T-cell (primary cell): ENCODE data around the gene FAM20C. TPM values are rescaled to one million over a fixed set of nuclear protein-coding genes. Genes with fewer than 3 reads are reported as not detected.

ENCODE experiments used
- ATAC-seq, 4 experiments: fragments of 200-7000 bp in 3 of 4; fragments of 150-1000 bp in 1 of 4; cut with Tn5 transposase; replicated peaks in 1 of 4; 1 replicate in 3 of 4; 2 replicates in 1 of 4; pipeline ENCODE4 v1.10.0; 2021; ENCODE audit warnings: moderate library complexity in 3 of 4, mild to moderate bottlenecking in 2 of 4, moderate number of reproducible peaks in 1 of 4
- CTCF ChIA-PET, 2 donors: fragments of 300-600 bp; sonication (Branson Sonifier 250); formaldehyde crosslinking; loops; one replicate each; lab custom pipeline; 2022; ENCODE audit warnings: antibody characterized with exemption in 2 of 2; lab: Charles Lee
- POLR2A ChIA-PET, 2 donors: fragments of 300-600 bp; sonication (Branson Sonifier 250); formaldehyde crosslinking; loops; one replicate each; lab custom pipeline; 2022; ENCODE audit warnings: antibody characterized with exemption in 2 of 2; lab: Charles Lee
- DNase-seq, 35 experiments: peaks; one replicate each; pipeline versions ENCODE4 v3.0.0 to v3.0.0-alpha.2; 2013 to 2023
- H3K27ac ChIP-seq: one replicate; pipeline ENCODE4 v1.5.1; 2013; ENCODE audit warnings: low read length
- H3K27me3 ChIP-seq, 2 experiments: replicated peaks in 1 of 2; 1 replicate in 1 of 2; 2 replicates in 1 of 2; pipeline versions ENCODE4 v1.6.1 to v1.7.0; 2013; ENCODE audit warnings: low read length in 1 of 2, mixed read lengths in 1 of 2; ENCODE audit not compliant: control insufficient read depth in 2 of 2, insufficient read depth in 2 of 2; ENCODE audit errors: extremely low read depth in 1 of 2
- H3K36me3 ChIP-seq, 2 donors: 1 replicate in 1 of 2; 2 replicates in 1 of 2; pipeline versions ENCODE4 v1.6.1 to v1.7.0; 2013; ENCODE audit warnings: low read length in 1 of 2; ENCODE audit not compliant: control insufficient read depth in 2 of 2, insufficient read depth in 1 of 2; ENCODE audit errors: extremely low read depth in 1 of 2
- H3K4me1 ChIP-seq, 2 experiments: 1 replicate in 1 of 2; 2 replicates in 1 of 2; pipeline versions ENCODE4 v1.6.1 to v1.7.0; 2013; ENCODE audit warnings: low read length in 2 of 2, mixed read lengths in 1 of 2; ENCODE audit not compliant: insufficient read depth in 2 of 2, control insufficient read depth in 1 of 2; ENCODE audit errors: extremely low read depth in 1 of 2
- H3K4me3 ChIP-seq, 2 donors: 1 replicate in 1 of 2; 2 replicates in 1 of 2; pipeline versions ENCODE4 v1.5.1 to v1.7.0; 2013; ENCODE audit warnings: mild to moderate bottlenecking in 2 of 2, low read length in 1 of 2, moderate library complexity in 1 of 2; ENCODE audit not compliant: control insufficient read depth in 1 of 2; ENCODE audit errors: extremely low read depth in 1 of 2
- H3K9me3 ChIP-seq: 2 replicates; pipeline ENCODE4 v1.7.0; 2013
- H3K27ac Mint-ChIP-seq, 2 donors: one replicate each; pipeline ENCODE4 v1.8.0; 2020 to 2021; ENCODE audit warnings: mild to moderate bottlenecking in 2 of 2, mixed read lengths in 2 of 2
- H3K27me3 Mint-ChIP-seq, 2 donors: one replicate each; pipeline ENCODE4 v1.8.0; 2021 to 2022; ENCODE audit warnings: mixed read lengths in 2 of 2
- H3K36me3 Mint-ChIP-seq: one replicate; pipeline ENCODE4 v1.8.0; 2021; ENCODE audit warnings: mixed read lengths
- H3K4me1 Mint-ChIP-seq, 3 donors: one replicate each; pipeline ENCODE4 v1.8.0; 2020 to 2022; ENCODE audit warnings: mixed read lengths in 3 of 3, mild to moderate bottlenecking in 1 of 3
- H3K4me3 Mint-ChIP-seq, 3 donors: one replicate each; pipeline ENCODE4 v1.8.0; 2020 to 2022; ENCODE audit warnings: mild to moderate bottlenecking in 3 of 3, mixed read lengths in 3 of 3, moderate library complexity in 3 of 3
- H3K9me3 Mint-ChIP-seq, 3 donors: one replicate each; pipeline ENCODE4 v1.8.0; 2020 to 2022; ENCODE audit warnings: mixed read lengths in 3 of 3
- WGBS: methylation state at CpG from one replicate; pipeline ENCODE4 v1.1.5; 2013; ENCODE audit warnings: missing lambda C conversion rate; ENCODE audit not compliant: insufficient coverage; 5-methylcytosine and 5-hydroxymethylcytosine counted together
- total RNA-seq, 35 experiments: library from RNA in 6 of 35; stranded (reverse) in 6 of 35; fragments of 120-200 nt in 1 of 35; gene quantifications; one replicate each; pipeline versions ENCODE4 v1.2.1 to v1.2.4 and lab custom pipeline; 2013 to 2026

Gene FAM20C
- total RNA-seq, 5 donors from 2014 or later (not counting 1 experiment from before 2014, with no cell fraction given) = 0.18 to 2.0 (median 1.2) TPM

DNA sequence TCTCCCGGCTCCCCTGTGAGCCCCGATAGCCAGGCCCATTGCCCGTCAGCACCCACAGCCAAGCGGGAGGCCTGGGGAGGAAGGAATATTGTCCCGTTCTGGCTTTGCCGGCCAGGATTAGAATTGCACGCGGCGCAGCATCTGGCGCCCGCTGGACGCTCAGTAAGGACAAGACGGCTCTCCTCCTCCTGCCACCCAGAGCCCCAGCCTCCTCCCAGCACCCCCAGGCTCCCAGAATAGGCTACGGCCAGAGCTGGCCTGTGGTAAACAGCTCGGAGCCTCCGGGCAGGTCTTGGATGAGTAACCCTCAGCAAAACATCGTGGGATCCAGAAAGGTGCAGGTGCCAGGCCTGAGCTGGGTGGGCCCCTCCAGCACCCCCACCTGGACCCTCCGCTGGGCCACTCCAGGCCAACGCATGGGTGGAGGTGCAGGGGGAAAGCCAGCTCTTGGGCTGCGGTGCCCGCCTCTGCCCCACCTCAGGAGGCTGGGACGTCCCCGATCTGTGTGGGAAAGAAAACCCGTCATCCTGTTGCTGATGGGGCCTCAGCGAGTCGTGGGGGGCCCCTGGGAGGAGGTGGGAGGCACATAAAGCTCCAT lies 5.8 kb upstream of the FAM20C start:
- no peak for DNase-seq
- H3K27ac ChIP-seq = no peak overlapping the region
- ChIA-PET CTCF (no interaction called here), POLR2A (no interaction called here)
- H3K36me3 ChIP-seq = no peaks in the 10 kb centered on the region
- peaks cover 13 to 22% of the 10 kb centered on the region in 2 donors for H3K27me3 Mint-ChIP-seq
- H3K36me3 Mint-ChIP-seq = no peaks in the 10 kb centered on the region
- no peak overlapping the region for H3K27ac Mint-ChIP-seq
- no peak overlapping the region for H3K4me3 ChIP-seq
- no peak for ATAC-seq
- peaks cover 0 to 41% of the 10 kb centered on the region in 2 experiments for H3K27me3 ChIP-seq
- H3K9me3 ChIP-seq = no peaks in the 10 kb centered on the region
- WGBS = 81% methylated on average over 14 of the region's 26 CpGs
- H3K4me1 ChIP-seq = peaks cover 0 to 6% of the 10 kb centered on the region in 2 experiments
- peaks cover 0 to 2% (median 2%) of the 10 kb centered on the region in 3 donors for H3K4me1 Mint-ChIP-seq
- no peaks in the 10 kb centered on the region for H3K9me3 Mint-ChIP-seq
- no peak overlapping the region for H3K4me3 Mint-ChIP-seq

DNA sequence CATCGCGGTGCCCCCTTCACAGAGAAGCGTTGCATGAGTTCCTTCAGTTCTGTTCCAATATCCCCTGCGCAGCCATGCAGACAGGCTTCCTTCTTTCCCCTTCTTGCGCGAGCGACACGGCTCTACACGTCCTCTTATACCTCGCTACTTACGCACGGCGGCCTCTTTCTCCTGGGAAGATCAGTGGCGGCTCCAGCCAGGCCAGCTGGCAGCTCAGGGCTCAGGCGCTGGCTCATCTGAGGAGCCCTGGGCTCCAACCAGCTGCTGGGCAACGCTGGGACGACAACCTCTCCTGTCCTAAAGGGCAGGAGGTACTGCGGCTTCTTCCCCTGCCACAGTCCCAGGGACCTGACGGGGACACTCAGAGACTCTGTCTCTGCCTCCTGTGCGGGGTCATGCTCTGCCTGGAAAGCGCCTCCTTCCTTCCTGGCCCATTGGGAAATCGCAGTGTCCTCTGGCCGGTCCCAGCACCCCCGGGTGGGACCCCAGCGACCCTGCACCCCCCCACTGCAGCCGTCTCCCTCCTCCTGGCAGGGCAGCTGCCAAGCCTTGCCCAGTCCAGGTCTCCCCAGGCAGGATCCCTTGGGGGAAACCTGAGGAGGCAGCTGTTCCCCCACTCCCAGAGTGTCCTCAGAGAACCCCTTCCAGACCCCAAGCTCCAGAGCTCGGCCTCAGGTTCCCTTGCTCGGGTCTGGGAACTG lies 5.0 kb upstream of the FAM20C start:
- ATAC-seq = no peak
- H3K4me1 ChIP-seq = peaks cover 0 to 6% of the 10 kb centered on the region in 2 experiments

DNA sequence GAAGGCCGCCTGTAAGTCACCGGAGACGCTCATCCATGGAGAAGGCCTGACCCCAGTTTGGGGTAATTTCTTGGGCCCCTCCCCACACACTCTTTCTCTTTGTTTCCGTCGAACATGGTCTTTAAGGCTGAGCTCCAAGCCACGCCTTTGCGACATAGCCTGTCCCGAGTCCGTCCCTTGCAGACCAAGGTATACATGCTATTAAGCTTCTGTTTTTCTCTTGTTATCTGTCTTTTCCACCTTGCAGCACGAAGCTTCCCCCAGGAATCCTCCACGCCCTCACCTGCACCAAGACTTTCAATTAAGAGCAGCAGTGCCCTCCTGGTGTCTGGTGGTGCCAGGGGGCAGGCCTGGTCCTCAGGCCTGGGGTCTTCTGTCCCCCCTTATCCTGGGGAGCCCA lies 4.2 kb upstream of the FAM20C start:
- Mint-ChIP-seq H3K9me3 (no peaks in the 10 kb centered on the region), H3K4me1 (peaks cover 0 to 3% (median 3%) of the 10 kb centered on the region in 3 donors), H3K27me3 (peaks cover 13 to 23% of the 10 kb centered on the region in 2 donors), H3K4me3 (no peak overlapping the region), H3K36me3 (no peaks in the 10 kb centered on the region), H3K27ac (no peak overlapping the region)
- DNase-seq (no peak), ATAC-seq (no peak)
- ChIA-PET POLR2A (no interaction called here), CTCF (no interaction called here)
- 89% methylated on average over 11 of the region's 11 CpGs for WGBS
- Histone ChIP-seq H3K4me3 (no peak overlapping the region), H3K27ac (no peak overlapping the region), H3K9me3 (no peaks in the 10 kb centered on the region), H3K4me1 (peaks cover 0 to 6% of the 10 kb centered on the region in 2 experiments), H3K27me3 (peaks cover 0 to 38% of the 10 kb centered on the region in 2 experiments), H3K36me3 (no peaks in the 10 kb centered on the region)

More for the DNA sequence above, 5.0 kb upstream of the FAM20C start:
- Mint-ChIP-seq H3K36me3 (no peaks in the 10 kb centered on the region), H3K4me3 (no peak overlapping the region), H3K27ac (no peak overlapping the region), H3K27me3 (peaks cover 13 to 23% of the 10 kb centered on the region in 2 donors), H3K9me3 (no peaks in the 10 kb centered on the region), H3K4me1 (peaks cover 0 to 3% (median 3%) of the 10 kb centered on the region in 3 donors)
- DNase-seq = no peak
- H3K27me3 ChIP-seq = peaks cover 0 to 42% of the 10 kb centered on the region in 2 experiments
- ChIA-PET CTCF (no interaction called here), POLR2A (no interaction called here)
- H3K27ac ChIP-seq = no peak overlapping the region
- no peaks in the 10 kb centered on the region for H3K36me3 ChIP-seq
- WGBS = 90% methylated on average over 26 of the region's 28 CpGs
- H3K4me3 ChIP-seq = no peak overlapping the region
- no peaks in the 10 kb centered on the region for H3K9me3 ChIP-seq

DNA sequence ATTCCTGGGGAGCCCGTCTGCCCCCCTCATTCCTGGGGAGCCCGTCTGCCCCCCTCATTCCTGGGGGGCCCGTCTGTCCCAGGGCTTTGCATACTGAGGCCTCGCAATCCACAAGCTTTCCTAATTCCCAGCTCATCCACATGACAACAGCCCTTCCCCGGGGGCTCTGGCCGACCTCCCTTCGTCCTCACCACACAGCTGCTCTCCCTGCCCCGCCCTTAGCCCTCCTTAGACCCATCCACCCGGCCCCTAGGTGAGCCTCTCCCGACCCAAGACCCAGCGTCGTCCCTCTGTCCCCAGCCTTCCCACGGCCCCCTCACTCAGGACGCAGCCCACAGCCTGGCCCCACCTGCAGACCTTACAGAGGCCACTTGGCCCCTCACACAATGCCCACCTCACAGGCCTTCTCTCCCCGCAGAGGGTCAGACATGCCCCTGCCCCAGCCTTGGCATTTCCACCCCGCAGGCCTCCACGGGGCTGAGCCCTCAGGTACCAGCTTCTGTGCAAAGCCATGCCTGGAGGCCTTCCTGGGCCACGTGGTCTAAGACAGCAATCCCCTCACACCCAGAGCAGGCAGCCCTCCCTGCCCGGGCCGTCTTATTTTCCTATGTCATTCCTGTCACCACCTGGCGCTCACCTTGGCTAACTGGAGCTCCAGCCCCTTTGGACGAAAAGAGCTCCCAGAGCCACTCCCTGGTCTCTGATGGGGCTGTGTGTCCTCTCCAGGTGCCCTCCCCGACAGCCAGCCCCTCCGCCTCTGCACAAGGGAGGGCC lies 3.5 kb upstream of the FAM20C start:
- CTCF ChIA-PET = no interaction called here

DNA sequence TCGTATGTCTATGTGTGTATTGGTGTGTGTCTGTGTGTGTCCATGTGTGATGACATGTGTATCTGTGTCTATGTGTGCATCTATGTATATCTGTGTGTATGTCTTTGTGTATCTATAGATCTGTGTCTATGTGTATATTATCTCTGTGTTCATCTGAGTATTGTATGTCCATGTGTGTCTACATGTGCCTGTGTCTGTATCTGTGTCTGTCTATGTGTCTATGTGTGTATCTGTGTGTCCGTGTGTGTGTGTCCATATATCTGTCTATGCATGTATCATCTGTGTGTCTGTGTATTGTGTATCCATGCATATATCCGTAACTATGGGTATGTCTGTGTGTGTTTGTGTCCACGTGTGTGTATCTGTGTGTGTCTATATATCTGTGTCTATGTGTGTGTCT lies 2.7 kb upstream of the FAM20C start:
- Histone ChIP-seq H3K27ac (no peak overlapping the region), H3K36me3 (no peaks in the 10 kb centered on the region), H3K9me3 (no peaks in the 10 kb centered on the region), H3K27me3 (peaks cover 0 to 45% of the 10 kb centered on the region in 2 experiments), H3K4me3 (no peak overlapping the region), H3K4me1 (peaks cover 0 to 10% of the 10 kb centered on the region in 2 experiments)
- Mint-ChIP-seq H3K4me3 (peak overlapping the region in 1 of 3 donors; percentile 1), H3K9me3 (no peaks in the 10 kb centered on the region), H3K36me3 (no peaks in the 10 kb centered on the region), H3K4me1 (peaks cover 0 to 3% (median 3%) of the 10 kb centered on the region in 3 donors), H3K27ac (no peak overlapping the region), H3K27me3 (peaks cover 18 to 33% of the 10 kb centered on the region in 2 donors)
- ChIA-PET CTCF (no interaction called here), POLR2A (no interaction called here)
- WGBS = 80% methylated on average over 4 of the region's 4 CpGs
- DNase-seq (no peak), ATAC-seq (no peak)

More for the DNA sequence above, 3.5 kb upstream of the FAM20C start:
- Histone ChIP-seq H3K4me1 (peaks cover 0 to 10% of the 10 kb centered on the region in 2 experiments), H3K36me3 (no peaks in the 10 kb centered on the region), H3K27me3 (peaks cover 0 to 42% of the 10 kb centered on the region in 2 experiments), H3K9me3 (no peaks in the 10 kb centered on the region), H3K27ac (no peak overlapping the region), H3K4me3 (no peak overlapping the region)
- Mint-ChIP-seq H3K27me3 (peaks cover 15 to 27% of the 10 kb centered on the region in 2 donors), H3K36me3 (no peaks in the 10 kb centered on the region), H3K4me1 (peaks cover 0 to 3% (median 3%) of the 10 kb centered on the region in 3 donors), H3K4me3 (no peak overlapping the region), H3K9me3 (no peaks in the 10 kb centered on the region), H3K27ac (no peak overlapping the region)
- 81% methylated on average over 23 of the region's 24 CpGs for WGBS
- no peak for DNase-seq
- ATAC-seq = no peak
- POLR2A ChIA-PET = no interaction called here

DNA sequence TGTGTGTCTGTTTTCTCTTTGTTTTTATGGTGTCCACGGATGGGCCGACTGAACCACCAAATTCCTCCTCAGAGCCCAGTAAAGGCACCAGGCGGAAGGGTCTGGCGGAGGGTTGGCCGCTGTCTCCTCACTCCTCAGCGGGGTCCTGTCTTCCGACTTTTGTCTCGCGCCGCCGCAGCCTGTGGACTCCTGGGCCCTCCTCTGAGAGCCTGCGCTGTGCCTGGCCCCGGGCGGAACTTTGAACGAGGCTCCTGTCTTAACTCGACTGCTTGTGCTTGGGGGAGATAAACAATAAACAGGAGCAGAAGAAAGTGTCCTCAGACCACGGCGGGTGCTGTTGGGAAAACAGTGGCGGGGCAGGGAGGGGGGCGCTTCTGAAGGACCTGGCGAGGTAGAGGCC lies 2.2 kb upstream of the FAM20C start:
- H3K4me1 Mint-ChIP-seq = peaks cover 0 to 3% (median 3%) of the 10 kb centered on the region in 3 donors
- H3K4me3 ChIP-seq = no peak overlapping the region
- peaks cover 0 to 47% of the 10 kb centered on the region in 2 experiments for H3K27me3 ChIP-seq
- no peak overlapping the region for H3K27ac ChIP-seq
- peak overlapping the region in 2 of 3 donors; percentile 1 to 28 for H3K4me3 Mint-ChIP-seq
- no peaks in the 10 kb centered on the region for H3K36me3 Mint-ChIP-seq
- no peak for ATAC-seq
- POLR2A ChIA-PET = no interaction called here
- no peaks in the 10 kb centered on the region for H3K9me3 Mint-ChIP-seq
- CTCF ChIA-PET = no interaction called here
- H3K36me3 ChIP-seq = no peaks in the 10 kb centered on the region
- H3K27ac Mint-ChIP-seq = no peak overlapping the region
- DNase-seq = no peak
- 88% methylated on average over 13 of the region's 21 CpGs for WGBS
- H3K9me3 ChIP-seq = no peaks in the 10 kb centered on the region
- peaks cover 18 to 38% of the 10 kb centered on the region in 2 donors for H3K27me3 Mint-ChIP-seq
- peaks cover 0 to 10% of the 10 kb centered on the region in 2 experiments for H3K4me1 ChIP-seq
